Colonic mucosa (tissue), 4 donors: ENCODE results near the gene INSIG1. TPM values are rescaled to one million over a fixed set of nuclear protein-coding genes. Genes with fewer than 3 reads are reported as not detected.

Source experiments
- DNase-seq: peaks from one replicate; pipeline ENCODE4 v3.0.0-alpha.2; 2020
- H3K27ac ChIP-seq: fragments of 200-600 bp; one replicate; pipeline ENCODE4 v1.8.0; 2021
- H3K27me3 ChIP-seq: fragments of 200-600 bp; one replicate; pipeline ENCODE4 v1.8.0; 2021
- H3K36me3 ChIP-seq: fragments of 200-600 bp; one replicate; pipeline ENCODE4 v1.8.0; 2021
- H3K4me1 ChIP-seq: fragments of 200-600 bp; one replicate; pipeline ENCODE4 v1.8.0; 2021; ENCODE audit warnings: mild to moderate bottlenecking
- H3K4me3 ChIP-seq: fragments of 200-600 bp; one replicate; pipeline ENCODE4 v1.8.0; 2021
- H3K9ac ChIP-seq, 2 donors: one replicate each; pipeline ENCODE4 v1.7.0; 2013; ENCODE audit warnings: control low read depth in 2 of 2, low read depth in 2 of 2, low read length in 2 of 2
- H3K9me3 ChIP-seq: fragments of 200-600 bp; one replicate; pipeline ENCODE4 v1.8.0; 2021
- intact Hi-C: fragments of 100-400 bp; cut with DNase I; formaldehyde crosslinking; loops from one replicate; pipeline ENCODE4 v1.14.1; 2022
- total RNA-seq, 2 donors: library from RNA; stranded (reverse); fragmentation: NEBNext Ultra II Directional in 1 of 2; extraction: Animal tissue kit (Norgen Biotek cat#: 25700) in 1 of 2; gene quantifications; one replicate each; pipeline ENCODE4 v1.2.1, GENCODE V29; 2021
- TF ChIP-seq, protein P1 (sequence below): fragments of 200-600 bp; IDR thresholded peaks from one replicate; pipeline ENCODE4 v1.8.0; 2022; ENCODE audit warnings: antibody characterized with exemption, mild to moderate bottlenecking
- donor health status: healthy.
- donor health status: DM: no; HTN: no; CAD: no.
- donor health status: DM: no; HTN: no; CAD: no.

INSIG1 gene
- total RNA-seq, 2 donors from 2014 or later = 72.1 to 232 TPM

DNA sequence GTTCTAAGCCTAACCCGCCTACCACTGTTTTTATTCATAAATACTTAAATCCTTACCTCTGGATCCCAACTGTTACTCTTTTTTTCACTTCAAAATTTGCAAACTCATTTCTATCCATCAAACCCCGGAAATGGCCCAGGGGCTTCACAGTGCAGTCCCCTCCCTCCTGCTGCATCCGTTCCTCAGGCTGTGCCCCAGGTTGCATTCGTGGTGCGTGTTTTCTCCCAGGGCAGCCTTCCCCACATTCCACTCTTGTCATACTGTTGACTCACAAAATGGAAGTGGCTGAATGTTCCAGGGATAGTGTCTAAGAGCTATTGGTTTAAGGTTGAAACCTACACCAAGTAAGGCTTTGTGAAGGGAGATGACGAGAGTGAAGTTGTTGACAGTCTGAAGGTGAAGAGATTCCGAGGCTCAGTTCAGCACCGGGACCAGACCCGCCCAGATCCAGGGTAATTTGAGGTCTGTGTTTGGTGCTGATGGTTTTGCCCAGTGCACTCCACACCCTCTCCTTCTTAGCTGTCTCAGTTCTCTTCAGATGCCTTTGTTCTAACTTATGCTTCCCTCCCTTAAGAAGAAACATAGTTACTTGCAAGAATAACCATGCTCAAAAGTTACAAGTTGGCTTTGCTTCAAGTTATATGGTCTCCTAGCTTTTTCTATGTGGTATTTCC lies 7.7 kb downstream of the INSIG1 start:
- no peaks in the 10 kb centered on the region for H3K9me3 ChIP-seq
- H3K9ac ChIP-seq = no peak overlapping the region
- TF ChIP-seq, protein P1, sequence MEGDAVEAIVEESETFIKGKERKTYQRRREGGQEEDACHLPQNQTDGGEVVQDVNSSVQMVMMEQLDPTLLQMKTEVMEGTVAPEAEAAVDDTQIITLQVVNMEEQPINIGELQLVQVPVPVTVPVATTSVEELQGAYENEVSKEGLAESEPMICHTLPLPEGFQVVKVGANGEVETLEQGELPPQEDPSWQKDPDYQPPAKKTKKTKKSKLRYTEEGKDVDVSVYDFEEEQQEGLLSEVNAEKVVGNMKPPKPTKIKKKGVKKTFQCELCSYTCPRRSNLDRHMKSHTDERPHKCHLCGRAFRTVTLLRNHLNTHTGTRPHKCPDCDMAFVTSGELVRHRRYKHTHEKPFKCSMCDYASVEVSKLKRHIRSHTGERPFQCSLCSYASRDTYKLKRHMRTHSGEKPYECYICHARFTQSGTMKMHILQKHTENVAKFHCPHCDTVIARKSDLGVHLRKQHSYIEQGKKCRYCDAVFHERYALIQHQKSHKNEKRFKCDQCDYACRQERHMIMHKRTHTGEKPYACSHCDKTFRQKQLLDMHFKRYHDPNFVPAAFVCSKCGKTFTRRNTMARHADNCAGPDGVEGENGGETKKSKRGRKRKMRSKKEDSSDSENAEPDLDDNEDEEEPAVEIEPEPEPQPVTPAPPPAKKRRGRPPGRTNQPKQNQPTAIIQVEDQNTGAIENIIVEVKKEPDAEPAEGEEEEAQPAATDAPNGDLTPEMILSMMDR = no peak
- H3K4me3 ChIP-seq = no peak overlapping the region
- no peaks in the 10 kb centered on the region for H3K27me3 ChIP-seq
- no peak overlapping the region for H3K27ac ChIP-seq
- H3K4me1 ChIP-seq = peaks cover 6% of the 10 kb centered on the region
- DNase-seq = no peak
- H3K36me3 ChIP-seq = peaks cover 21% of the 10 kb centered on the region
- intact Hi-C loops = no loop called here

DNA sequence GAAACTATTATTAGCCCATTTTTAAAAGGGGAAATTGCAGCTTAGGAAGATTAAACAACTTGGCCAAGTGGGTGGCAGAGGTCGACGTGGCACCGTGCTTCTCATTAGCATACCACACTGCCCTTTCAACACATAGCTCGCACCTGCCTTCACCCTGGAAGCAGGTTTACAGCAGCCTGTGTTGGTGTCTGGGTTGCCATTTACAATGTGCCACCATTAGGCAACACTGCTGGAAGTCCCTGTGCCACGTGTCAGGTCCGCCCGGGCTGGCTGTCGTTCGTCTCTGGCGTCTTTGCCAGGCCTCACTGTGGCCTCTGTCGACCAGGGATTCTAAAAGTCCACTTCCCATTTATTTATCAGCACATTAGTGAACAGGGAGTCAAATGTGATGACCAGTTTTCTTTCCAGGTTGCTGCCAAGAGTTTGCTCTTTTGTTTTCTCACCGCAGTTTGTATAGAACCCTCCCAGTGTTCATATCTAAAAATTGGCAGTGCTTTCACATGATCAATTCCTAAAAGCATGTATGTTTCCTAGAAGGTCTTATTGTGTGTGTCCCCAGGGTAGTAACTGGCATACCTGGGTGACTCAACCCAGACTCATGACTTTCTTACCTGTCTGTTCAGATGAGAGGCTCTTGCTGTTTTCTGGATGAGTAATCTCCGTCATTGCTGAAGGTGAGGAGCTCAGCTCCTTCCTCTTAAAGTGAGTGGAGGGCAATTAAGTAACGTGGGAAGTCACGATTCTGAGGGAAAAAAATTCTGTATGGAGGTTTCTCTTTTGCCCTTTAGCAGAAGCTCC lies 9.2 kb downstream of the INSIG1 start:
- intact Hi-C loops = no loop called here
- Histone ChIP-seq H3K27me3 (no peaks in the 10 kb centered on the region), H3K9me3 (no peaks in the 10 kb centered on the region), H3K27ac (no peak overlapping the region), H3K4me1 (no peaks in the 10 kb centered on the region), H3K36me3 (peaks cover 21% of the 10 kb centered on the region), H3K4me3 (no peak overlapping the region), H3K9ac (no peak overlapping the region)
- TF ChIP-seq, protein P1 = no peak
- no peak for DNase-seq

DNA sequence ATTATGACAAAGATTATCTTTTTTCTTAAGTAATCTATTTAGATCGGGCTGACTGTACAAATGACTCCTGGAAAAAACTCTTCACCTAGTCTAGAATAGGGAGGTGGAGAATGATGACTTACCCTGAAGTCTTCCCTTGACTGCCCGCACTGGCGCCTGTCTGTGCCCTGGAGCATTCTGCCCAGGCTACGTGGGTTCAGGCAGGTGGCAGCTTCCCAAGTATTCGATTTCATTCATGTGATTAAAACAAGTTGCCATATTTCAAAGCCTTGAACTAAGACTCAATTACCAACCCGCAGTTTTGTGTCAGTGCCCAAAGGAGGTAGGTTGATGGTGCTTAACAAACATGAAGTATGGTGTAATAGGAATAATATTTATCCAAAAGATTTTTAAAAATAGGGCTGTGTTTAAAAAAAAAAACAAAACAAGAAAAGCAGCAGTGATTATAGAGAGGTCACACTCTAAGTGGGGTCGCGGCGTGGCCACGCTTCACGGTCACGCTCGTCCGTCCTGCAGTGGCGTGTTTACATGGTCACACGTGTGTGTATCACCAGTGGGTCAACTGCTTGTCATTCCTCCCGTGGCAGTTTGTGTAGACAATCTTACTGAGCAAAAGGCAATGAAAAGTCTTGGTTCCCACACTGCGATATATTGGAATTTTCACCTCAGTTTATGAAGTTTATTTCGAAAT lies 10.8 kb downstream of the INSIG1 start:
- Histone ChIP-seq H3K36me3 (peaks cover 6% of the 10 kb centered on the region), H3K4me1 (no peaks in the 10 kb centered on the region), H3K4me3 (no peak overlapping the region), H3K9me3 (no peaks in the 10 kb centered on the region), H3K9ac (no peak overlapping the region), H3K27ac (no peak overlapping the region), H3K27me3 (no peaks in the 10 kb centered on the region)
- TF ChIP-seq, protein P1 = no peak
- intact Hi-C loops = no loop called here
- no peak for DNase-seq

DNA sequence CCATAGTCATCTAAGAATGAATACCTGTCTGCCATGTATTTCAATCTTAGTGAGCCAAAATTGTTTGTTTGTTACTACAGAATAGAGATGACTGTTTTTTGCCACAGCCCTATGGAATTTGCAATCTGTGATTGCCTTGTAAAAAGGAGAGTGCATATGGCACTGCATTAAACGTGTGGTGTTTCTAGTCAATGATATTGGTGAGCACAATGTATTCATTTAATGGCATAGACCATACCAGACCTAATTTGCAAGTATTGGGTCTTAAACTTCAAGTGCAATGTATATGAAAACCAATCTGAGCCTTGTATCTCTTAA lies 11.3 kb downstream of the INSIG1 start:
- Histone ChIP-seq H3K9ac (no peak overlapping the region), H3K27me3 (no peaks in the 10 kb centered on the region), H3K4me1 (no peaks in the 10 kb centered on the region), H3K27ac (no peak overlapping the region), H3K4me3 (no peak overlapping the region), H3K9me3 (no peaks in the 10 kb centered on the region), H3K36me3 (peaks cover 4% of the 10 kb centered on the region)
- TF ChIP-seq, protein P1 = no peak
- intact Hi-C loops = no loop called here
- no peak for DNase-seq

DNA sequence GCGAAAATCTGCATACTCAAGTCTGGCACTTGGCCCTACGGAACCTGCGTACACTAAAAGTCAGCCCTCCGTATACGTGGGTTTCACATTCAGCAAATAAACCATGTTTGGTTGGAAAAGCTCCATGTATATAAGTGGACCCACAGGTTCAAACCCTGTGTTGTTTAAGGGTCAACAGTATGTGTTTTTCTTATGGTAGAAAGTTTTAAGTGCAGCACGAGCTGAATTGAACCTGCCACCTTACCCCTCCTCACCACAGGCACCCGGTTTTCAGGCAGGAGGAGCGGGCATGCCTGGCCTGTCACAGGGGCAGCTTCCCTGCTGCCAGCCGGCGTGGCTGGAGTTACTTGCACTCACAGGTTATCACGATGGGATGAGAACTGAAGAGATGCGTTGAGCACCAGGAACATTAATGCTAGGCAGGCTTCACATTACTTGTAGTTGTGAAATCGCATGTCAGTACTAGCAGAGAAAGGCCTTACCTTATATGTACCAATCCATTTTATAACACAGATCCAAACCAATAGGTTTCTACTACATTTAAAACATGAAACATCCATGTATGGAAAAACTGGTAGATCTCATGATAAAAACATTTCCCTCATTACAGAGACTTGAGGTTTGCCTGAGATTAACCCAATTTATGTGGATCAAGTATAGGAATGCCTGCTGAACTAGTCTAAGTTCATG lies 12.9 kb downstream of the INSIG1 start:
- Histone ChIP-seq H3K36me3 (peaks cover under 1% of the 10 kb centered on the region), H3K4me3 (no peak overlapping the region), H3K4me1 (no peaks in the 10 kb centered on the region), H3K27me3 (no peaks in the 10 kb centered on the region), H3K9me3 (no peaks in the 10 kb centered on the region), H3K27ac (no peak overlapping the region), H3K9ac (no peak overlapping the region)
- DNase-seq = no peak
- intact Hi-C loops = no loop called here
- TF ChIP-seq, protein P1 = no peak
